ENCODE data around the gene RPL22. TPM values are rescaled to one million over a fixed set of nuclear protein-coding genes. Genes with fewer than 3 reads are reported as not detected.

RPL22 gene
- 188 and 255 TPM in 2 replicates for total RNA-seq

DNA sequence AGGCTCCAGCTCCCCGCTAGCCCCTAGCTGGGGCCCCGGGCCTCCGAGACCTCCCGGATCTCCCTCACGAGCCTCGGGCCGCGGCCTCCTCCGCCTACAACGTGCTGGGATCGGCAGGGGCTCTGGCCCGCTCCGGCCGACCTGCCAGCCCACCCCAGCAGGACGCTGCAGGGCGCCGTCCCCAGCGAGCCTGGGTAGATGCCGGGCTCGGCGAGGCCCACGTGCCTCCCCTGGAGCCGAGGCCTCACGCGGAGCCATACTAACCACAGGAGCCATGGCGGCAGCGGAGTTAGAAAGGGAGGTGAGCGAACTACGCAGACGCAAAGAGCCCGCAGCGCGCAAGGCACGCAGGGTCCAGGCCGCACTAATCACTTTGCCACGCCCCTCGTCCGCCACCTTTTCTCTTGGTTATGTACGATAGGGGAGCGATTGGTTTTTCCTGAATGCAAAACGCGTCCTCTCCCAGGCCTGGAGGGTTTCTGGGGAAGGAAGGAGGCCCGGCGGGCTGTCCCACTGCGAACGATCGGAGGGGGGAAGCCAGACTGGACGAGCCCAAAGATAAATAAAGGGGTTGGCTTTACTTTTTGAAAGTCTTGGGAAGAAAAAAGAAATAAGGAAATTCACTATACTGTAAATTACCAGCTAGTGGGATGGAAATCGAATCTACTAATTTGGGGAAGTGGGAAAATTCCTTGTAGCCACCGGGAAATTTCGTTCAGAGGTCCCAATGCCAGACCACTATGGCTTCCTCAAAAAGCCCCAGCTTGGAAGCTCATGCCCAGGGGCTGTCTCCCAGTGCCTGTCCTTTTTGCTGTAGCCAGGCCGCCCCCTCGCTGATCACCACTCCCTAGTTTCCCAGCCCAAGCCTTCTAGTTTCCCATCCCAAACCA, at the start of gene RPL22:
Gene RPL22, minus strand, starts transcription at position 298 of the 890 bp plus-strand sequence. Its CDS starts 22 bp downstream, at position 276.

DNA sequence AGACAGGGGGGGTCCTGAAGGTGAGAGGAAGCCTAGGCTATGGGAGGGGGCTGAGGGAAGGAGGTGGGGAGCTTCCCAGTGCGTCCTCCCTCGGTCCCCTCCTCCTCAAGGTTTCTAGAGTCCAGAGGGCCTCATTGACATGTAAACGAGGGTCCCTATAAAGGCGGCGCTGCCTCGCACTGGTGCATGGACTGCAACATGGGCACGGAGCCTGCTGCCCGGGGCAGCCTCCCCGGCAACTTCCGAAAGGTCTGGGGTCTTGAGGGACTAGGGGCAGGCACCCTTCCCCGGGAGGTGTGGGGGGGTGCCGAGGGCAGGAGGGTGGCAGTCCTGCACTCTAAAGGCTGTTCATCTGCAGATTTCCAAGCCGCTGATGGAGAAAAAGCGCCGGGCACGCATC, 44.6 kb upstream of the RPL22 start, which contains the start of gene HES3:
Gene HES3, plus strand, starts transcription at position 187 of the 400 bp plus-strand sequence. Its CDS starts 187 bp downstream, at position 374.

DNA sequence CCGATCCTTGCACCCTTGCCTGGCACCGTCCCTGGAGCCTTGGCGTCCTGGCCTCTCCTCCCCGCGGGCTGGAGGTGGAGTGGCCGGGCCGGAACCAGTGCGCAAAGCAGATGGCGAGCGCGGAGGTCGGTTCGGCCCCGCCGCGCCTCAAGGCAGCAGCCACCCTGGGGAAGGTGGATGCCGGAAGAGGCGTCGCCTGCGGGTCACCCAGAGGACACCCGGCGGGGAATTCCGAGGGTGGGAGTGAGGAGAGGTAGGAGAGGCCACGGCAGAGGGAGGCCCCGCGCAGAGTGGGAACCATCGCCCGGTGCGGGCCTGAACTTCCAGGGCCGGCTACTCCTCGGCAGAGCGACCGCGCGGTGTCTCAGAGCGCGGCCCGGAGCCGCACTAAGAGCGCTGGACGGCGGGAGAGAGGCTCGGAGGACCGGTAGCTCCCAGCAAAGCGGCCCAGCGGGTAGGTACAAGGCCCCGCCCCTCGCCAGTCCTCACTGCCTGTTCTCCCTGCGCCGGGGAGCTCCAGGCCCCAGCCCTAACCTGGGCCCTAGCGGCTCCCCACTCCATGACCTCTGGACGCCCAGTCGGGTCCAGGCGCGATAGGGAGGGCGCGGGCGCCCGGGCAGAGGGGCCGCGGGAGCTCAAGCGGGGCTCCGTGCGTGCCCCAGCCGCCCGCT, 6.6 kb upstream of the RPL22 start, which contains the start of gene RNF207:
Gene RNF207, plus strand, starts transcription at position 271 of the 671 bp plus-strand sequence. CDS start 417 bp downstream, outside the sequence.

DNA sequence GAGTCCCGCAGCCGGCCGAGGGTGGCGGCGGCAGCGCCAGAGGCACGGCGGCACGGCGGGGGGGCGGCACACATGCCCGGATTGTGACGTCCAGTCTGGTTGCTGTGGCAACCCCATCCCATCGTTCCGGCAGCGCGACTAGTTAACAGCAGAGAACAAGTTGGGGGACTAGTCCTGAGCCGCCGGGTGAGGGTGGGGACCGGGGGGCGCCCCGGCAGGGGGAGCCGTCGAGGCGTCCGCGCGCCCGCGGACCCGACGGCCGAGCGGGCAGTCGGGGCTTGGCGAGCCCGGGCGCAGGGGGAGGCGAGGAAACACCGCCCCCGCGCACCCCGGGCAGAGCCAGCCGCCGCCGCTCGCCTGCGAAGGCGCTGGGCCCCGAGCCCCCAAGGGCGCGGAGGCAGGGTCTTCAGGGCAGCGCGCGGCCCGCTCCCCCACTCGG, 19.1 kb downstream of the RPL22 start, which contains the start of gene CHD5:
Gene CHD5, minus strand, starts transcription at position 54 of the 439 bp plus-strand sequence. CDS start 298 bp downstream, outside the sequence.

Other genes with a start within 250 kb of the RPL22 start
- 2.1 and 2.3 TPM in 2 replicates for gene NPHP4, start 207.2 kb downstream of the RPL22 start, total RNA-seq
- 0.87 and 1.9 TPM in 2 replicates for gene KCNAB2, start 153.7 kb downstream of the RPL22 start, total RNA-seq
- gene CHD5, start 19.3 kb downstream of the RPL22 start, total RNA-seq, result under 0.01 TPM in 1 of 2 replicates, not detected in the other
- 2.4 and 3.3 TPM in 2 replicates for gene RNF207, start 6.5 kb upstream of the RPL22 start, total RNA-seq
- gene ICMT, start 36.4 kb upstream of the RPL22 start, total RNA-seq, result 68.2 and 79.1 TPM in 2 replicates
- not detected in 2 replicates for gene HES3, start 44.6 kb upstream of the RPL22 start, total RNA-seq
- gene GPR153, start 61.5 kb upstream of the RPL22 start, total RNA-seq, result 1.7 and 2.4 TPM in 2 replicates
- gene ACOT7, start 194.2 kb upstream of the RPL22 start, total RNA-seq, result 11.4 and 13.0 TPM in 2 replicates
- 5.9 and 10.2 TPM in 2 replicates for gene HES2, start 220.3 kb upstream of the RPL22 start, total RNA-seq
- 0.22 and 0.69 TPM in 2 replicates for gene ESPN, start 225.2 kb upstream of the RPL22 start, total RNA-seq

Measured in dermis lymphatic vessel endothelial cell (primary cell).